Heart left ventricle (tissue), 13 donors: ENCODE results near the gene ERF.

Experiments used
- POLR2A ChIP-seq, 2 donors: fragments of 450-650 bp; IDR thresholded peaks; one replicate each; pipeline ENCODE4 v1.6.1; 2017; ENCODE audit warnings: antibody characterized with exemption in 2 of 2, mild to moderate bottlenecking in 2 of 2, moderate library complexity in 2 of 2
- TF ChIP-seq, protein P1 (sequence below), 12 donors: fragments of 200-600 bp; sonication (generic) in 4 of 12; IDR thresholded peaks; one replicate each; pipeline versions ENCODE4 v1.5.0 to v1.8.0; 2018 to 2022; ENCODE audit warnings: antibody characterized with exemption in 12 of 12, mild to moderate bottlenecking in 5 of 12
- donor health status: ischemic (EF 13 %, LVEDD 7.1; RV severe dilation, severe dysfunction).
- donor health status: DM: no; HTN: yes; CAD: no.
- donor health status: DM: no; HTN: no; CAD: no.
- donor health status: ischemic (EF 25% LVEDD 6.9; RV normal size, moderate dysfunction).
- donor health status: ischemic (EF 25% LVEDD 5.7; RV mildly dilated, moderate dysfunction).
- donor health status: ischemic (EF 35%, LVEDD 5.7; RV mildly dilated, moderate dysfunction).
- donor health status: nonischemic (EF 11% LVEDD 7.7; RV severe dilation, severe dysfunction).
- donor health status: DM: yes; HTN: yes; CAD: no.
- donor health status: PGD.
- donor health status: ischemic (EF 29% LVEDD 5.4; RV normal size, mild dysfunction).
- donor health status: nonischemic (EF 23%, LVEDD 6.1; RV moderate dilation, normal function).

DNA sequence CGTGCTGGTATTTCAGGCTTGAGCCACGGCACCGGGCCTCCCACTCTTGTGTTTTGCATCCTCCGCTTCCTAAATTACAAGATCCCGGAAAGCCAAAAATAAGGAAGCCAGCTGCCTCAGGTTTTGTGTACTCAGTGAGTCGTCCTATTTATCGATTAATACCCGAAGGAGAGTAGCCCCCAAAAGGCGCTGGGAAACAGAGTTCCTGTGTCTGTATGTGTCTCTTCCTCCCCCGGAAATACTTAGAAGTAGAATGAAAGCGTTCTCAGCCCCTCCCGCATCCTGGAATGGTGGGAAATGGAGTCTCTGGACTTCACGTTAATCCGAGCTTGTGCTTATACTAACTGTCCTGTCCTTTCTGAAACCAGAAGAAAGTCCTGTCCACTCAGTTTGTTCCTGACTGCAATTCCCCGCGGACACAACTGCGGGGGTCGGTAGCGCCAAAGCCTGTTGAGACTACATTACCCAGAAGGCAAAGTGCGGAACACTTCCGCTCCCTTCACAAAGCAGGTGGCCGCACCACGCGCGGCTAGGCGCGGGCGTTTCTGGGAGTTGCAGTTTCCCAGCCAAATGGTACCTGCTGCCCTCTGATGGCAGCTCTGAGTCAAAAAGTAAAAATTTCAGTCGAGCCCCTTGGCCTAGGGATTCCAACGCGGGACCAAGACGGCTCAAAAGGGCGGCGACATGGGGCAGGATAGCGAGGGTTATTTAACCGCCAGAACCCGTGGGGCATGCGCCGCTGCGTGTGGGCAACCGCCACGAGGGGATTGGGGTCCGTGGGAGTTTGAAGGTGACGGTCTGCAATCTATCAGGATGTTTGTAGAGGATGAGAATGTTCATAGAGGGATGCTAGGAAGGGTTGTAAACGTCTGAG, 10.3 kb downstream of the ERF start:
- TF ChIP-seq, protein P1, sequence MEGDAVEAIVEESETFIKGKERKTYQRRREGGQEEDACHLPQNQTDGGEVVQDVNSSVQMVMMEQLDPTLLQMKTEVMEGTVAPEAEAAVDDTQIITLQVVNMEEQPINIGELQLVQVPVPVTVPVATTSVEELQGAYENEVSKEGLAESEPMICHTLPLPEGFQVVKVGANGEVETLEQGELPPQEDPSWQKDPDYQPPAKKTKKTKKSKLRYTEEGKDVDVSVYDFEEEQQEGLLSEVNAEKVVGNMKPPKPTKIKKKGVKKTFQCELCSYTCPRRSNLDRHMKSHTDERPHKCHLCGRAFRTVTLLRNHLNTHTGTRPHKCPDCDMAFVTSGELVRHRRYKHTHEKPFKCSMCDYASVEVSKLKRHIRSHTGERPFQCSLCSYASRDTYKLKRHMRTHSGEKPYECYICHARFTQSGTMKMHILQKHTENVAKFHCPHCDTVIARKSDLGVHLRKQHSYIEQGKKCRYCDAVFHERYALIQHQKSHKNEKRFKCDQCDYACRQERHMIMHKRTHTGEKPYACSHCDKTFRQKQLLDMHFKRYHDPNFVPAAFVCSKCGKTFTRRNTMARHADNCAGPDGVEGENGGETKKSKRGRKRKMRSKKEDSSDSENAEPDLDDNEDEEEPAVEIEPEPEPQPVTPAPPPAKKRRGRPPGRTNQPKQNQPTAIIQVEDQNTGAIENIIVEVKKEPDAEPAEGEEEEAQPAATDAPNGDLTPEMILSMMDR (IDR thresholded peaks at IDR 0.05), result peak; percentile 48 to 88 (median 62)
- TF ChIP-seq POLR2A (IDR thresholded peaks at IDR 0.05), result peak; percentile 17 to 43
